Chondrocyte (in vitro differentiated cells): ENCODE data around the gene RIMBP2. TPM values are rescaled to one million over a fixed set of nuclear protein-coding genes. Genes with fewer than 3 reads are reported as not detected.

Source experiments
- DNase-seq: peaks from one replicate; pipeline ENCODE4 v3.0.0; 2021; ENCODE audit warnings: mixed read lengths, low spot score
- H3K27ac Mint-ChIP-seq: one replicate; pipeline ENCODE4 v1.8.0; 2021; ENCODE audit warnings: mild to moderate bottlenecking, moderate library complexity, mixed read lengths; ENCODE audit not compliant: unreplicated experiment
- H3K27me3 Mint-ChIP-seq: 2 replicates; pipeline ENCODE4 v1.8.0; 2021; ENCODE audit warnings: low read depth, mixed read lengths
- H3K36me3 Mint-ChIP-seq: 2 replicates; pipeline ENCODE4 v1.8.0; 2021; ENCODE audit warnings: low read depth, mixed read lengths
- H3K4me1 Mint-ChIP-seq: 2 replicates; pipeline ENCODE4 v1.8.0; 2021; ENCODE audit warnings: low read depth, mild to moderate bottlenecking, mixed read lengths
- H3K4me3 Mint-ChIP-seq: one replicate; pipeline ENCODE4 v1.8.0; 2021; ENCODE audit warnings: mild to moderate bottlenecking, moderate library complexity, mixed read lengths; ENCODE audit not compliant: unreplicated experiment
- H3K9me3 Mint-ChIP-seq: 2 replicates; pipeline ENCODE4 v1.8.0; 2021; ENCODE audit warnings: low read depth, mixed read lengths
- total RNA-seq: library from RNA; stranded (reverse); gene quantifications from 3 replicates; pipeline ENCODE4 v1.2.1, GENCODE V29; 2021
- TF ChIP-seq, protein P1 (sequence below): fragments of 200-600 bp; sonication (generic); IDR thresholded peaks from 2 replicates; pipeline ENCODE4 v1.5.0; 2021; ENCODE audit warnings: antibody characterized with exemption, mild to moderate bottlenecking, moderate library complexity

RIMBP2 gene
- total RNA-seq, 1 donor from 2014 or later, result 0.30 TPM

DNA sequence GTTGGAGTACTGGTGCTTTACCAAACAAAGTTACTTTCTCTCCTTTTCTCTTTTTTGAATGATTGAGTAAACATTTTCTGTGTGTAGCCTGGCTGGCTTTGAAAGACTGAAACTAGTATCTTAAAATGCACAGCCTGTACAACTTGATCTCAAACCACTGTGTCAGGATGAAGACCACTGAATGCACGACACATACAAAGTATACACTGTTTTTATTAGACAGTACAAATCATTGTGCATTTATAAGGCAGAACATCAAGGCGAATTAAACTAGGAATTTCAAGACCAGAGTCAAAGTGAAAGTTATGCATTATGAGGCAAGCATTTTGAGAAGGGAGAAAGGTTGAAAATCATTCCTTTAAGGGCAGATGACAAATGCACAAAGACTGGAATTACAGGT is 319.4 kb downstream of the RIMBP2 start:
- Mint-ChIP-seq H3K9me3 (no peaks in the 10 kb centered on the region), H3K27me3 (peaks cover 4% of the 10 kb centered on the region), H3K27ac (no peak overlapping the region)

DNA sequence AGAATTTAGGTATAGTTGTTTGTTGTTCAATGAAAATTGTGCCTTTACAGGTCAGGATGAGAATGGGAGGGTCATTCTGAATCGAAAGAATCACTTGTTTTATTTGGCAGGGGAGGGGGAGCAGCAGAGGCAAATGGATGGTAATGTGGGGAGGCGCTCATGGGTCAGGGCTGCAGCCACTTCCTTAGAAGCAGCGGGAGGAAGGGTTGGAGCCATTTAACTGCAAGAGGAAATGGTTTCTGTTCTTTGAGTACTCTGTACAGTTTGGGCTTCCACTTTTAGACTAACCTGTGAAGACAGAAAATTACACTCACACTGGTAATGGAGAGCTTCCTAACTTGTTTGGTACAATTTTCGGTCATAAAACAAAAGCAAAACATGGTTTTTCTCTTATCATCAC is 321.2 kb downstream of the RIMBP2 start:
- DNase-seq, result no peak
- no peak overlapping the region for H3K27ac Mint-ChIP-seq
- no peaks in the 10 kb centered on the region for H3K36me3 Mint-ChIP-seq
- no peak overlapping the region for H3K4me3 Mint-ChIP-seq
- H3K4me1 Mint-ChIP-seq, result no peaks in the 10 kb centered on the region
- peaks cover 9% of the 10 kb centered on the region for H3K27me3 Mint-ChIP-seq
- no peaks in the 10 kb centered on the region for H3K9me3 Mint-ChIP-seq
- TF ChIP-seq, protein P1, sequence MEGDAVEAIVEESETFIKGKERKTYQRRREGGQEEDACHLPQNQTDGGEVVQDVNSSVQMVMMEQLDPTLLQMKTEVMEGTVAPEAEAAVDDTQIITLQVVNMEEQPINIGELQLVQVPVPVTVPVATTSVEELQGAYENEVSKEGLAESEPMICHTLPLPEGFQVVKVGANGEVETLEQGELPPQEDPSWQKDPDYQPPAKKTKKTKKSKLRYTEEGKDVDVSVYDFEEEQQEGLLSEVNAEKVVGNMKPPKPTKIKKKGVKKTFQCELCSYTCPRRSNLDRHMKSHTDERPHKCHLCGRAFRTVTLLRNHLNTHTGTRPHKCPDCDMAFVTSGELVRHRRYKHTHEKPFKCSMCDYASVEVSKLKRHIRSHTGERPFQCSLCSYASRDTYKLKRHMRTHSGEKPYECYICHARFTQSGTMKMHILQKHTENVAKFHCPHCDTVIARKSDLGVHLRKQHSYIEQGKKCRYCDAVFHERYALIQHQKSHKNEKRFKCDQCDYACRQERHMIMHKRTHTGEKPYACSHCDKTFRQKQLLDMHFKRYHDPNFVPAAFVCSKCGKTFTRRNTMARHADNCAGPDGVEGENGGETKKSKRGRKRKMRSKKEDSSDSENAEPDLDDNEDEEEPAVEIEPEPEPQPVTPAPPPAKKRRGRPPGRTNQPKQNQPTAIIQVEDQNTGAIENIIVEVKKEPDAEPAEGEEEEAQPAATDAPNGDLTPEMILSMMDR, result no peak

More for the DNA sequence above, 319.4 kb downstream of the RIMBP2 start:
- no peaks in the 10 kb centered on the region for H3K4me1 Mint-ChIP-seq
- no peak overlapping the region for H3K4me3 Mint-ChIP-seq
- DNase-seq, result no peak
- TF ChIP-seq, protein P1, result no peak
- no peaks in the 10 kb centered on the region for H3K36me3 Mint-ChIP-seq

DNA sequence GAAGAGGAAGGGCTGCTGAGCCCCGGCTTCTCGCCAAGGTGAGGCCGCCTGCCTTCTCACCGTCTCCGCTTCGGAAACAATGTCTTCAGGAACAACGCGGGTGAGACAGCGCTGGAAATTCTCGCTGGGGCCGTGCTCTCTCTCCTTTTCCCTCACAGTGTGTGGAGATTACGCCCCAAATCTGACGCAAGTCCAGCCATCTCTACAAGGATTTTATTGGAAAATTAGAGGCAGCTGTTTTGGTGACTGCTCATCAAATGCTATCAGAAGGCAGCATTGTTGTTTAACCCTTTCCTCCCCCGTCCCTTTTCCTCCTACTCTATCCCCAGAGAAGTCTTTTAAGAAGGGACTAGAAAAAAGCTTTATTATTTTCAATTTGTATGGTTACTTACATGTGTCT is 324.9 kb downstream of the RIMBP2 start:
- no peaks in the 10 kb centered on the region for H3K9me3 Mint-ChIP-seq
- no peak for DNase-seq
- no peak overlapping the region for H3K27ac Mint-ChIP-seq
- H3K4me1 Mint-ChIP-seq, result no peaks in the 10 kb centered on the region
- TF ChIP-seq, protein P1, result no peak
- H3K36me3 Mint-ChIP-seq, result no peaks in the 10 kb centered on the region
- H3K4me3 Mint-ChIP-seq, result no peak overlapping the region
- H3K27me3 Mint-ChIP-seq, result peaks cover 12% of the 10 kb centered on the region

DNA sequence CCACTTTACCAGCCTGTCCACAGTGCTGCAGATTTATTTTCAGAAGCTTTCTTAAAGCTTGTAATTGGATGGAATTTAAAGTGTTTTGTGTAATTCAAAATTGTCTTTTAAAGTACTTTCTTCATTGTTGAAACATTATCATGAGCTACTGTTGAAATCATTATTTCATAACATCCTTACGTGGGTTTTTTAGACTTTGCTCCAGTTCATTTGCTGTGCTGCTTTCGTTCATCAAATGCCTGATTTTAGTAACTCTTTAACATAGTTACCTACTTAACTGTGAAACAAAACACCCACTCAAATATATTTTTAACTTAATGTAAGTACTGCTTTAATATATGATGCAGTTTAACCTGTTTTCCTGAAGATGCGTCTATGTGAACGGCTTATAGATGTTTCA is 330.9 kb downstream of the RIMBP2 start:
- TF ChIP-seq, protein P1, result no peak
- no peaks in the 10 kb centered on the region for H3K36me3 Mint-ChIP-seq
- no peaks in the 10 kb centered on the region for H3K4me1 Mint-ChIP-seq
- peaks cover 14% of the 10 kb centered on the region for H3K27me3 Mint-ChIP-seq
- no peak overlapping the region for H3K4me3 Mint-ChIP-seq
- H3K27ac Mint-ChIP-seq, result no peak overlapping the region
- DNase-seq, result no peak
- peaks cover 6% of the 10 kb centered on the region for H3K9me3 Mint-ChIP-seq

DNA sequence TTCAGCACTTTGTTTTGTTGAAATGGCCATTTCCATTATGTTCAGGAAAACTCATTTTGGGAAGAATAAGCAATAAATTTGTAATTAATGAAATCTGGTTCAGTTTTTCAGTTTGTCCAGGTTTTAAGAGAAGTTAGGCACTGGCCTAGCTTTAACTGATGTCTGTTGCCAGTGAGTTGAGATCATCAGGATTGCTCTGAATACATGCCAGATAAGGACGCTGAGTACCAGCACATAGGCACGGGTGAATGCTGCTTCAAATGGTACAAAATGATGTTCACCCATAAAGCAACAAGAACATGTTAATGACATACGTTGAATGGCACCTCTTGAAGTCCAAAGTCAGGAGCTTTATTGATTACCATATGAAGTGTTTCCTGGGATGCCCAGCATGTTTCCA is 331.9 kb downstream of the RIMBP2 start:
- Mint-ChIP-seq H3K4me3 (no peak overlapping the region), H3K36me3 (no peaks in the 10 kb centered on the region), H3K9me3 (peaks cover 6% of the 10 kb centered on the region), H3K27ac (no peak overlapping the region), H3K27me3 (peaks cover 12% of the 10 kb centered on the region), H3K4me1 (no peaks in the 10 kb centered on the region)
- no peak for DNase-seq
- TF ChIP-seq, protein P1, result no peak
